HEK293T (cell line): ENCODE results near the gene AMIGO3.
A peak's percentile ranks its signal among the peaks of the same experiment; 100 is the strongest.

Experiments used
- CTCF ChIA-PET: fragments of 350-600 bp; formaldehyde crosslinking; extraction: SDS; loops from one replicate; lab custom pipeline; 2021; ENCODE audit warnings: antibody characterized with exemption, inconsistent platforms; lab: Yijun Ruan, JAX
- POLR2A ChIA-PET: fragments of 350-600 bp; formaldehyde crosslinking; extraction: SDS; loops from one replicate; lab custom pipeline; 2020; ENCODE audit warnings: antibody characterized with exemption, inconsistent platforms; lab: Yijun Ruan, JAX
- DNase-seq: peaks from one replicate; pipeline ENCODE4 v3.0.0; 2012; ENCODE audit warnings: mixed read lengths; ENCODE audit errors: extremely low spot score
- ARNT ChIP-seq: fragments of 450-650 bp; IDR thresholded peaks from 2 replicates; pipeline ENCODE4 v1.6.1; 2017; ENCODE audit warnings: mild to moderate bottlenecking
- BHLHE40 ChIP-seq: fragments of 450-650 bp; IDR thresholded peaks from 2 replicates; pipeline ENCODE4 v1.6.1; 2016; ENCODE audit warnings: mild to moderate bottlenecking, moderate library complexity, borderline replicate concordance
- CTBP1 ChIP-seq: fragments of 450-650 bp; IDR thresholded peaks from 2 replicates; pipeline ENCODE4 v1.6.1; 2016; ENCODE audit warnings: borderline replicate concordance
- ELF4 ChIP-seq: fragments of 450-650 bp; IDR thresholded peaks from 2 replicates; pipeline ENCODE4 v1.6.1; 2017; ENCODE audit warnings: antibody characterized with exemption
- FOXA1 ChIP-seq: fragments of 450-650 bp; IDR thresholded peaks from 2 replicates; pipeline ENCODE4 v1.6.1; 2016; ENCODE audit warnings: mild to moderate bottlenecking
- FOXK2 ChIP-seq: fragments of 450-650 bp; IDR thresholded peaks from 2 replicates; pipeline ENCODE4 v1.6.1; 2016; ENCODE audit warnings: mild to moderate bottlenecking
- FOXM1 ChIP-seq: fragments of 450-650 bp; IDR thresholded peaks from 2 replicates; pipeline ENCODE4 v1.6.1; 2017; ENCODE audit warnings: mild to moderate bottlenecking, borderline replicate concordance
- HDGF ChIP-seq: fragments of 450-650 bp; IDR thresholded peaks from 2 replicates; pipeline ENCODE4 v1.6.1; 2017; ENCODE audit warnings: antibody characterized with exemption, borderline replicate concordance
- L3MBTL2 ChIP-seq: fragments of 450-650 bp; conservative IDR thresholded peaks from 2 replicates; pipeline ENCODE4 v1.6.1; 2016; ENCODE audit warnings: mild to moderate bottlenecking
- LEF1 ChIP-seq: fragments of 450-650 bp; IDR thresholded peaks from 2 replicates; pipeline ENCODE4 v1.6.1; 2017; ENCODE audit warnings: mild to moderate bottlenecking, borderline replicate concordance
- NFRKB ChIP-seq: fragments of 450-650 bp; IDR thresholded peaks from 2 replicates; pipeline ENCODE4 v1.6.1; 2016; ENCODE audit warnings: mild to moderate bottlenecking, moderate library complexity
- SP1 ChIP-seq: fragments of 450-650 bp; IDR thresholded peaks from 2 replicates; pipeline ENCODE4 v1.6.1; 2017
- SUZ12 ChIP-seq: fragments of 450-650 bp; IDR thresholded peaks from 2 replicates; pipeline ENCODE4 v1.6.1; 2016; ENCODE audit warnings: mild to moderate bottlenecking
- TARDBP ChIP-seq: fragments of 450-650 bp; IDR thresholded peaks from 2 replicates; pipeline ENCODE4 v1.6.1; 2016
- ZNF384 ChIP-seq: fragments of 450-650 bp; IDR thresholded peaks from 2 replicates; pipeline ENCODE4 v1.6.1; 2016
- TF ChIP-seq, protein P1 (sequence below): fragments of 450-650 bp; IDR thresholded peaks from 2 replicates; pipeline ENCODE4 v1.6.1; 2016

Gene AMIGO3

DNA sequence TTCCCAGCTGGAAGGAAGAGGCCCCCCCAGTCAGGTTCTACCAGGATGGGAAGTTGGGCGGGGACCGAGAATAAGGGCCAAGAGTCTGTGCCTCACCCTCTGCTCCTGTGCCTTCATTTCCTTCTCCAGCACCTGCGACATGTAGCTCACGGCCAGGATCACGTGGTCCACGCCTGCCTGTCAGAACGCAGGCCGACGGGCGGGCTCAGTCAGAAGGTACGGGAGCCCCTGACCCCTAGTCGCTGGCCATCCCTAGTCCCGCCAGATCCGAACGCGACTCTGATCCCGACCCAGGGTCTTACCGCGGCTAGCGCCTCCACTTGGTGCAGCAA, 3.8 kb upstream of the AMIGO3 start:
- no peak for DNase-seq
- ChIA-PET CTCF (no interaction called here), POLR2A (interaction anchor here (0.7 to 1.7 kb wide), 4 partner anchors 9 to 84 kb away, joined by 3 to 4 read pairs (median 4); no protein-coding TSS in a partner anchor)
- TF ChIP-seq FOXA1 (no peak), HDGF (no peak), LEF1 (no peak), L3MBTL2 (peak; percentile 66; the same call in 1 of the 2 replicates), BHLHE40 (no peak), ELF4 (no peak), ZNF384 (no peak)

DNA sequence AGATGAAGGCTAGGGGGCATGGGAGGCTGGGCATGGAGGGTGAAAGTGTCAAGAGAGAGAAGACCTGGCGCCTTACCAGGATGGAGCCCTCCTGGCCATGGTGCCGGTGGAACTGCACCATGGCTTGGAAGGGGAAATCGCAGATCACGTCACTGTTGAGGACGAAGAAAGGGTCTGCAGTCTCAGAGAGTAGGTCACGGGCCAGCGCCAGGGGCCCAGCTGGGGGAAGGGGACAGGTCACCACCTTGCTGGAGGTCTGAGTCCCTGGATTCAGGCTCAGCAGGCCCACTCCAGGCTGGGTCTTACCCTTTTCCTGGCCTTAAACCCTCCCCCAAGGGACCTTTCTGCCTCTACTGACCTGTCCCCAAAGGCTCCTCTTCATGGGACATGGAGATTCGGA, 3.4 kb upstream of the AMIGO3 start:
- DNase-seq = no peak
- CTCF ChIA-PET = no interaction called here
- POLR2A ChIA-PET = interaction anchor here (1.2 to 1.9 kb wide), 4 partner anchors 9 to 85 kb away, joined by 3 to 6 read pairs (median 4); no protein-coding TSS in a partner anchor
- TF ChIP-seq SP1 = no peak
- no peak for TF ChIP-seq FOXK2
- no peak for TF ChIP-seq NFRKB
- TF ChIP-seq LEF1 = no peak
- TF ChIP-seq ZNF384 = no peak

DNA sequence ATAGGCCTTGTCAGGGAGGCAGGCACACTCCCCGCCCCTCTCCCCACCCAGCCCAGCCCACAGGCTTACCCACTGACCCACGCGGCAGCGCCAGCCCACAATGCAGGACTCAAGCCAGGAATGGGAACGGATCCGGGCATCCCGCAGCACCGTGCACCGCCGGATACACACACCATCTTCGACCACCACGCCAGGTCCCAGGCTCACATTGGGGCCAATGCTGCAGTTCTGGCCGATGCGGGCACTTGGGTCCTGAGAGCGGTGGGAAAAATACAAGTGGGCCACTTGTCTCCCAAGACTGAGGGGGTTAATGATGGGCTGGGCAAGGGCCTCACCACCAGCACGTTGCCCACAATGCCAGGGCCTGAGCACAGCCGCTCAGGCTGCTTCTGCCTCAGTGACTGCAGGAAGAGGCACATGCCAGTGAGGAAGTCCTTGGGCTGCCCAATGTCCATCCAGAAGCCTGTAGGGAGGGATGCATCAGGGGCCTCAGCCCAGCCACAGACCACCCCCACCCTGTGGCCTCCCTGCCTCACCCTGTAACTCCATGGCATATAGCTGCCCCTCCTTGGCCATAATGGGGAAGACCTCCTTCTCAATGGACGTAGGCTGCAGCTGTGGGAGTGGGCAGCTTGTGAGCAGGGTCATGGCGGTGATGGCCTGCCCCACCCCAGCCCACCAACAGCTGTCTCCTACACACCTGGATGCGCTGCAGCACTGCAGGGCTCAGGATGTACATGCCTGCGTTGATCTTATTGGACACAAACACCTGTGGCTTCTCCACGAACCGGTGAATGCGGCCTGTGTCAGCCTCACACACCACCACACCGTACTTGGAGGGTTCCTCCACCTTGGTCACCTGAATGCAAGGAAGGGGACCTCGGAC, 2.7 kb upstream of the AMIGO3 start:
- TF ChIP-seq L3MBTL2 (no peak), BHLHE40 (no peak), SUZ12 (no peak), CTBP1 (no peak), TARDBP (no peak), HDGF (no peak), ELF4 (no peak), FOXK2 (no peak), LEF1 (no peak), FOXM1 (no peak), FOXA1 (no peak), ZNF384 (no peak)
- ChIA-PET CTCF (no interaction called here), POLR2A (interaction anchor here (1.1 to 1.9 kb wide), 3 partner anchors 9 to 19 kb away, joined by 3 to 6 read pairs (median 4); no protein-coding TSS in a partner anchor)
- no peak for DNase-seq

DNA sequence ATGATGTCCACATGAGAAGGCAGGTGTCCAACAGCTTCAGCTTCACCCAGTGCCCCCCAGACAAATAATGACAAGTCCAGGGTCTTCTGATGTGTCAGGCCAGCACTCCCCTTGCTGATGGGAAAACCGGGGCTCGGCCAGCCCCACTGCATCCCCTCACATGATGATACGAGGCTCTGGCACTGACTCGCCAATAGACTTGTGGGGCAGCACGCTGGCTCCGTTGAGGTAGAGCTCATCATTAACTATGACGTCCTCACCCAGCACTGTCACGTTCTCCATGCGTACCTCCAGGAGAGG, 2.1 kb upstream of the AMIGO3 start:
- DNase-seq = no peak
- TF ChIP-seq FOXA1 (no peak), ELF4 (no peak), CTBP1 (no peak), LEF1 (no peak), FOXK2 (no peak), NFRKB (no peak), ZNF384 (no peak), TARDBP (no peak), HDGF (no peak), BHLHE40 (no peak)
- TF ChIP-seq, protein P1, sequence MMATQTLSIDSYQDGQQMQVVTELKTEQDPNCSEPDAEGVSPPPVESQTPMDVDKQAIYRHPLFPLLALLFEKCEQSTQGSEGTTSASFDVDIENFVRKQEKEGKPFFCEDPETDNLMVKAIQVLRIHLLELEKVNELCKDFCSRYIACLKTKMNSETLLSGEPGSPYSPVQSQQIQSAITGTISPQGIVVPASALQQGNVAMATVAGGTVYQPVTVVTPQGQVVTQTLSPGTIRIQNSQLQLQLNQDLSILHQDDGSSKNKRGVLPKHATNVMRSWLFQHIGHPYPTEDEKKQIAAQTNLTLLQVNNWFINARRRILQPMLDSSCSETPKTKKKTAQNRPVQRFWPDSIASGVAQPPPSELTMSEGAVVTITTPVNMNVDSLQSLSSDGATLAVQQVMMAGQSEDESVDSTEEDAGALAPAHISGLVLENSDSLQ = no peak
- POLR2A ChIA-PET = interaction anchor here (0.9 to 1.9 kb wide), 3 partner anchors 9 to 65 kb away, joined by 3 to 6 read pairs (median 3); partner anchors contain the start of gene IP6K1
- CTCF ChIA-PET = no interaction called here

DNA sequence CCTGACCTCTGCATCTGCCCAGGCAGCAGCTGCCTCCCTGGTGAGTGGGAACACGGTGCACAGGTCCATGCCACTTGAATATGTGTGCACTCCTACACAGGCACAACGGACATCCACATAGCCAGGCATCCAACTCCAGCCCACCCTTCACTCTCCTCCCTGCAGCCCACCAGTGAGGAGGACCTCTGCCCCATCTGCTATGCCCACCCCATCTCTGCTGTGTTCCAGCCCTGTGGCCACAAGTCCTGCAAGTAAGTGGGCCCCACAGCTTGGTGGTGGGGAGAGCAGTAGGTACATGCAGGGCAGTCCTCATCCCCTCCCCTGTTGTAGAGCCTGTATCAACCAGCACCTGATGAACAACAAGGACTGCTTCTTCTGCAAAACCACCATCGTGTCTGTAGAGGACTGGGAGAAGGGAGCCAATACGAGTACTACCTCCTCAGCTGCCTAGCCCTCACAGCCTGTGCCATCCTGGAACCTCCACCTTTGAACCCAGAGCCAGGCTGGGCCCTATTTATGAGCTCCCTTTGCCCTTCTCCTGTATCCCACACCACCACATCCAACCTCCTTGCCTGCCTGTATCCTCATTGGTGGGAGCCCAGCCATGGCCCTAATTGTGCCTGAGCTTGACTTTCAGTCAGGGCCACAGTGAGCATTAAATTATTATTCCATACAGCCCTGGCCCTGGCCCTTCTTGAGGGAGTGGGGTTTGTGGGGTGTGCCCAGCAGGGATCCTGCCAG, 1.5 kb upstream of the AMIGO3 start:
- TF ChIP-seq FOXK2 (no peak), ARNT (no peak), SUZ12 (no peak), SP1 (no peak), LEF1 (no peak), ELF4 (peak; percentile 5; the same call in 1 of the 2 replicates)
- TF ChIP-seq, protein P1 = no peak
- DNase-seq = no peak
- CTCF ChIA-PET = no interaction called here
- POLR2A ChIA-PET = interaction anchor here (0.8 to 1.9 kb wide), 4 partner anchors 8 to 136 kb away, joined by 3 to 6 read pairs (median 3); partner anchors contain the start of gene IP6K1

DNA sequence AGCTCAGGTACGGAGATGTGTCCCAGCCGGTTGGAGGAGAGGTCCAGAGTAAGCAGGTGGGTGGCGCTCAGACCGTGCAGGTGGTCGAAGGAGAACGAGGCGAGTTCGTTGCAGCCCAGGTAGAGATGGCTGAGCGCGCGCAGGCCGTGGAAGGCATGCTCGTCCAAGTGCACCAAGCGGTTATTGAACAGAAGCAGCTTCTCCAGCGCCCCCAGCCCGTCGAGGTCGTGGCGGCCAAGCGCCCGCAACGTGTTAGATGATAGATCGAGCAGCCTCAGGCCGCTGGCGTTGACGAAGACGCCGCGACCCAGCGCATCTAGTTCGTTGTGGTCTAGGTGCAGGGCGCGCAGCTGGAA, 648 bp downstream of the AMIGO3 start:
- TF ChIP-seq, protein P1 = no peak
- no peak for TF ChIP-seq BHLHE40
- no peak for TF ChIP-seq SP1
- TF ChIP-seq FOXM1 = no peak
- TF ChIP-seq CTBP1 = no peak
- no peak for TF ChIP-seq FOXK2
- TF ChIP-seq L3MBTL2 = no peak
- no peak for TF ChIP-seq FOXA1
- TF ChIP-seq ZNF384 = no peak
- TF ChIP-seq TARDBP = no peak
- TF ChIP-seq LEF1 = no peak
- TF ChIP-seq SUZ12 = no peak
- no peak for TF ChIP-seq NFRKB
- ChIA-PET POLR2A (no interaction called here), CTCF (interaction anchor here (0.6 kb wide), 1 partner anchor 292 kb away, joined by 7 read pairs; no protein-coding TSS in a partner anchor)
- no peak for DNase-seq
